Spleen (tissue), 7 donors: Measurements from ENCODE around the gene ADAT2.

ENCODE experiments used
- POLR2A ChIP-seq, 3 donors: fragments of 450-650 bp; IDR thresholded peaks; one replicate each; pipeline ENCODE4 v1.5.1; 2017; ENCODE audit warnings: antibody characterized with exemption in 3 of 3, mild to moderate bottlenecking in 1 of 3
- TF ChIP-seq, protein P1 (sequence below), 11 experiments: fragments of 200-600 bp in 7 of 11; fragments of 450-650 bp in 4 of 11; sonication (generic) in 4 of 11; IDR thresholded peaks in 8 of 11; conservative IDR thresholded peaks in 3 of 11; 1 replicate in 7 of 11; 2 replicates in 4 of 11; pipeline versions ENCODE4 v1.4.0 to v1.8.0; 2016 to 2021; ENCODE audit warnings: antibody characterized with exemption in 11 of 11, inconsistent platforms in 4 of 11, mild to moderate bottlenecking in 1 of 11
- donor health status: DM: no; HTN: no; CAD: no; lungs with moderate emphysema.
- donor health status: DM: no; HTN: no; CAD: no.
- donor health status: DM: no; HTN: no; CAD: no.

DNA sequence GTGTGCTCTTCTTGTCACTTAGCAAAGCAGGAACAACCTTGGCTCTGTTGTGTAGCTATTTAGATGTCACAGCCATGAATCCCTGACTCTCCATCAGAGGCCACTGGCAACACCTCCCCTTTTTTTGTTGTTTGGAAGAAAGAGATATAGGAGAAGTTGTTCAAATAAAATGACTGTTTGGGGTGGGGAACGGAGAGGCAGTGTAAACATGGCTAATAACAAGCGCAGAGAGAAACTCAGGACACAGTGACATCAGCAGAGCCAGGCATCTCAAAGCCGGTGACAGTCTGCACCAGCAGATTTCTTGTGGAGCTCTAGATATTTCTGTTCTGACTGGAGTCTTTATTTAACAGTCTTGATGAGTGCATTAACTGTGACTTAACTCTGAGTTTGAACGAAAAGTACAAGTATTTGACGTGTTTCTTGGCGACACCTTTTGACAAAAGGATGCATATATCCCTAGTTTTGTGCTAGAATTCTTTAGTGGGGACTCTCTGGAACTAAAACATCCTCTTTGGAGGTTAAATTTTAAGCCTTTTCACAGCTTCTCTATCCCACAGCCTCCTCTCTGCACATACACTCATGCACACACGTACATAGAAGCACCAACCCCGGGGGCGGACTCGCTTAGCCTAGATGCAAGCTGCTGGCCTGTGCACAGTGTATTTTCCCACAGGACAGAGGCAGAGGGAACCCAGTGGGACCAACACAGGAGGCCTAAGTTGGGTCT is 53.8 kb downstream of the ADAT2 start:
- TF ChIP-seq POLR2A (IDR thresholded peaks at IDR 0.05), result no peak
- TF ChIP-seq, protein P1, sequence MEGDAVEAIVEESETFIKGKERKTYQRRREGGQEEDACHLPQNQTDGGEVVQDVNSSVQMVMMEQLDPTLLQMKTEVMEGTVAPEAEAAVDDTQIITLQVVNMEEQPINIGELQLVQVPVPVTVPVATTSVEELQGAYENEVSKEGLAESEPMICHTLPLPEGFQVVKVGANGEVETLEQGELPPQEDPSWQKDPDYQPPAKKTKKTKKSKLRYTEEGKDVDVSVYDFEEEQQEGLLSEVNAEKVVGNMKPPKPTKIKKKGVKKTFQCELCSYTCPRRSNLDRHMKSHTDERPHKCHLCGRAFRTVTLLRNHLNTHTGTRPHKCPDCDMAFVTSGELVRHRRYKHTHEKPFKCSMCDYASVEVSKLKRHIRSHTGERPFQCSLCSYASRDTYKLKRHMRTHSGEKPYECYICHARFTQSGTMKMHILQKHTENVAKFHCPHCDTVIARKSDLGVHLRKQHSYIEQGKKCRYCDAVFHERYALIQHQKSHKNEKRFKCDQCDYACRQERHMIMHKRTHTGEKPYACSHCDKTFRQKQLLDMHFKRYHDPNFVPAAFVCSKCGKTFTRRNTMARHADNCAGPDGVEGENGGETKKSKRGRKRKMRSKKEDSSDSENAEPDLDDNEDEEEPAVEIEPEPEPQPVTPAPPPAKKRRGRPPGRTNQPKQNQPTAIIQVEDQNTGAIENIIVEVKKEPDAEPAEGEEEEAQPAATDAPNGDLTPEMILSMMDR (IDR thresholded peaks at IDR 0.05 in 8 of 11, conservative IDR thresholded peaks at IDR 0.05 in 3 of 11), result no peak
